Measurements from ENCODE around the gene ITFG2.
A peak's percentile ranks its signal among the peaks of the same experiment; 100 is the strongest.

ITFG2 gene

GRCh38 chr12:2832550-2833127, 20.2 kb downstream of the ITFG2 start:
- DNase-seq (ENCODE audit: low read depth): no peak

DNA sequence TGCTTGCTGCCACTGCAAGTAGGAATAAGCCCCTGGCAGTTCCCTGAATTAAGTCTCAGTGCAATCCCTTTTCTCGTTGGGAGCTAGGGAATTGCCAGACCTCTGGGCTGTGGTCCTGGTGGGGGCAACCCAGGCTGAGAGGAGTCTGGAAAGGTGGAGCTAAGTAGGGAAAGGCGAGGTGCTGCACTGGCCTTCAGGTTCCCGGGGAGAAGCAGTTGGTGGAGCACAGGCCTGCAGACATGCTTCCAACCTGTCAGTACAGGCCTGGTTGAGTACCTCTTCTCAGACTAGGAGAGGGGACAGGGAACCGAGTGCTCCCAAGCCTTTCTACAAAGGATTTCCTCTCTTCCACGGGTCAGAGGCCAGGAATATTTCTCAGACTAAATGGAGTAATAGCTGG, 20.9 kb downstream of the ITFG2 start:
- no peak for DNase-seq (ENCODE audit: low read depth)

DNA sequence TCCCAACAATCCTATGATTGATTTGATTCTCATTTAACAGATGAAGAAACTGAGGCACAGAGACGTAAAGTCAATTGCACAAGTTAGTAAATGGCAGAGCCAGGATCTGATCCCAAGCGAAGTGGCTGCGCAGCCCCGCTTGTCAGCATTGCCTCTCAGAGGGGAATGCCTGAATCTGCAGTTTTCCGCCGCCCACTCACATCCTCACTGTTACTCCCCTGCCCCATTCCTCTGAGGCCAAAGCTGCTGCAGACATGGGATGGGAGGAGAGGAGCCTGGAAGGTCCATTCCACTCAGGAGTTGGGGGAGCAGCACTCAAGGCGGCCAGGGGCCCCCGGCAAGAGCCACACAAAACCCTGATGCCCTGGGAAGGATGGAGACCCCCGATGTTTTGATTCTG, 21.3 kb downstream of the ITFG2 start:
- no peak for DNase-seq (ENCODE audit: low read depth)

- DNase-seq (ENCODE audit: low read depth): no peak
These were observed 22.4 kb downstream of the ITFG2 start, which contains the start of gene NRIP2 for GRCh38 chr12:2834581-2835491. Gene NRIP2 (minus strand): TSS chr12:2835035. CDS start chr12:2834983, 52 bp downstream.

- DNase-seq (ENCODE audit: low read depth): no peak
These were observed 23.4 kb downstream of the ITFG2 start for GRCh38 chr12:2835691-2836403.

- DNase-seq (ENCODE audit: low read depth): no peak
These were observed 24.1 kb downstream of the ITFG2 start for GRCh38 chr12:2836574-2836973.

DNA sequence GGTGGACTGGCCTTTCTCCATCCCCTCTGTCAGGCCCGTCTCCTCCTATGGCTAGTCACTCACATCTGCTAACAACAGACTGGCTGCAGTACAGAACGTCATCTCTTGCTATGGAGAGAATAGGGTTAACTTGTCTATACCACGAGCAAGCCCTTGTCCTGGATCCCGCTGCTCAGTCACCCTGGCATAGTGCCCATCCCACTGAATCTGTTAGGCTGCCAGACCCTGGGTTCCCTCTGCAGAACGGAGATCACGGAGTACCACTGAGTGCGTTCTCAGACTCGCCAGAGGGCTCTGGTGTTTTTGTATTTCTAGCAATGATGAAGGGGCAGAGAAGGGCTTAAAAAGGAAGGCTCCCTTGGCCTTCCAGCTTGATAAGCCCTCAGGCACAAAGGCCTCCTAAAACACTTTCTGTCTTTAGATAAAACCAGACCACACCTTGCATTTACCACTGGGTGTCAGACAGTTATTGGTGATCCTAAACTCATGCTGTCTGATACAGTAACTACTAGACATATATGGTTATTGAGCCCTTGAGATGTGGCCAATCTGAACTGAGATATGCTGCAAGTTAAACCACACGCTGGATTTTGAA, 28.7 kb downstream of the ITFG2 start:
- DNase-seq (ENCODE audit: low read depth): no peak

- no peak for DNase-seq (ENCODE audit: low read depth)
These were observed 30.5 kb downstream of the ITFG2 start for GRCh38 chr12:2842948-2843347.

DNA sequence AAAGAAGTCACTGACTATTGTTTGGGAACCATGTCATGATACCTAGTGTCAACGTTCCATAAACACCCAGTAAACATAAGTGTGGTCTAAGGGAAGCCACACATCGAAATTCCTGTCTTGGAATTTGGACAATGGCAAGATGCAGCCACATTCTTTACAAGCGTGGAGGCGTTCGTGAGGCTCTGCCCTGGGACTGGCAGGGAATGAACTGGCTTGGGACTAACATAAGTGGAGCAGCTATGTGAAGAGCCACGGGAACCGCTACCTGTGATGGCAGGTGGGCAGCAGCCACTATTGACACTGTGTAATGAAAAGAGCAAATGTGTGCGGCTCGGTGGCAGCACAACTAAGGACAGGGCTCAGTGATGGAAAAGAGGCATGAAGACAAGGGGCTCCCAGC, 32.3 kb downstream of the ITFG2 start:
- DNase-seq (ENCODE audit: low read depth): no peak

DNA sequence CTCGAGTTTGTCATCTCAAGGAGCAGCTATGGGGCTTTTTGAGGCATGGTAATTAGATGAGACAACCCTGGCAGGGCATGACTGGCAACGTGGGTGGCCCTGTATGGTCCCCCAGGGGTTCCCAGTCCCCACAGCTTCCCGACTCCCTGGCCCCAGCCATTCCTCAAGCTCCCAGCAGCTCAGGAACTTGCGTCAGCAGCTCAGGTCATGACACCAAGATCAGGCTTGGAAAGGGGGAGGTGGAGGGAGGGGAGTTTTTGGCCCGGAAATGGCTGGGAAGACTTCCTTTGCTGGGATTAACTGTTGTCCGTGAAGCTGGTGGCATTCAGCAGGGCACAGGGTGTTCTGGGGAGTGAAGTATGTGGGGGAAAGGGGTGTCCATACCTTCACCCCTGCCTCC, 32.8 kb downstream of the ITFG2 start:
- no peak for DNase-seq (ENCODE audit: low read depth)

DNA sequence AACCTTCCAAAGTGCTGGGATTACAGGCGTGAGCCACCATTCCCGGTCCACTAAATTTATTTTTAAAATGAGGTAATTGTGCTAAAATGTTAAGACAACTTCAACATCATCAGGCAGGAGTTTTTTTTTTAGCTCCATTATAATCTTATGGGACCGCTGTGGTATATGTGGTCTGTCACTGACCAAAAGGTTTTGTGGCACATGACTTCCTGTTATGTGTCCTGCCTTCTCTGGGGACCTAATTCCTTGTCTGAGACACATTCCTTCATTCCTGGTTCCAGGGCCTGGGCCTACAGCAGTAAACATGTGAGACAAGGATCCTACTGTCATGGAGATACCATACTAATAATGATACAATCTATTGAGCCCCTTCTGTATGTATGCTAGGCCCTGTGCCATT, 39.5 kb downstream of the ITFG2 start:
- no peak for DNase-seq (ENCODE audit: low read depth)

DNA sequence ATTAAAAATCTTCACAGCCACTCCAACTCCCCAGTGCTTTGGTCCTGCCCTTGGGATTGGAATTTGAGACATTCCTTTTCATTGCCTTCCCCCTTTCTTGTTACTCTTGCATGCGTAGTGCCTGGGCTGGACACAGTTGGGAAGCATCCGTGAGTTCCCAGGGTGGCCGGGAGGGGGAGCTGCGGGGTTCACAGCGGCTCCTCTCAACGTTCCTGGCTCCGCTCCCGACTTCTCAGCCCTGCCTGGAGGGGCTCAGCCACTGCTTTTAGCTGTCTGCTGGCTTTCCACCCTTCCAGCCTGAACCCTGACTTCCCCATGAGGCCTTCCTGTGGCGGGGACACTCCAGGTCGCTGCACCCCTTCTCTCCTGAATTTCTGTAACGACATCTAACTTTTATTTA, 41.2 kb downstream of the ITFG2 start:
- peak; percentile 10 for DNase-seq (ENCODE audit: low read depth)

- DNase-seq (ENCODE audit: low read depth): no peak
These were observed 42.4 kb downstream of the ITFG2 start for GRCh38 chr12:2854669-2855453.

- no peak for DNase-seq (ENCODE audit: low read depth)
These were observed 43.1 kb downstream of the ITFG2 start for GRCh38 chr12:2855546-2855945.

DNA sequence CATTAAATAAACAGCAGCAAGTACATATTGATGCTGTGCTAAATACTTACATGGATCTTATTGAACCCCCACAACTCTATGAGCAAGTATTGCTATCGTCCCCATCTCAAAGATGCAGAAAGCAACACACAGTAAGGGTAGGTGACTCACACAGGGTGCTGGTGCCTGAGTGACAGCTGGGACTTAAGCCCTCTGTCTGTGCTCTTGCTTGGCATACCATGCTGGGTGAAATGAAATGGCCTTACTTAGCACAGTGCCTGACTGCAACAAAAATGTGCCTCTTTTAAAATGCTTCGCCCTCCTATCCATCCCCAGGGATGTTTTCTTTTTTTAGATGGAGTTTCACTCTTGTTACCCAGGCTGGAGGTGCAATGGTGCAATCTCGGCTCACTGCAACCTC, 43.6 kb downstream of the ITFG2 start:
- no peak for DNase-seq (ENCODE audit: low read depth)

DNA sequence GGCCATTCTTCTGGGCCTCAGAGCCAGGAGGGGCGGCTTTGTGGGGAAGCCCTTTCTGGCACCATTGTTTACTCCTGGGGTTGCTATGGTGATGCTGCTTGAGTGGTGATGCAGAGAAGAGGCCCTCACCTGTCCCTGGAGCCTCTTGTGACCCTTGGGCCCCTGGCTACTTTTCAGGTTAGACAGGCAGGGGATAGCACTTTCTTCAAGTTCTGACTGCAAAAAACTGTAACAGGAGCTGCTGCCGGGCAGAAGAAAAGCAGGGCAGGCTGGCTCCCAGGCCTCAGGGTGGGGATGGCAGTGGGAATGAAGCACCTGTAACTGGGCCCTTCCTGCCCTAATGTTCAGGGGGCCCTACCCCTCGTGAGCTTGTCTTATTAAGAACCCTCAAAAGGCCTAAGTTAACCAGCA, 44.6 kb downstream of the ITFG2 start, which contains the start of gene TEX52:
TEX52 (minus strand) TSS at position 19 of the 411 bp plus-strand sequence; CDS start at position 6, 13 bp downstream.
- DNase-seq (ENCODE audit: low read depth): no peak

GRCh38 chr12:2857576-2857975, 45.1 kb downstream of the ITFG2 start:
- no peak for DNase-seq (ENCODE audit: low read depth)

- DNase-seq (ENCODE audit: low read depth): no peak
These were observed 45.9 kb downstream of the ITFG2 start for GRCh38 chr12:2858334-2858733.

- DNase-seq (ENCODE audit: low read depth): no peak
These were observed 46.5 kb downstream of the ITFG2 start for GRCh38 chr12:2858944-2859421.

GRCh38 chr12:2860170-2860569, 47.7 kb downstream of the ITFG2 start:
- DNase-seq (ENCODE audit: low read depth): no peak

- DNase-seq (ENCODE audit: low read depth): no peak
These were observed 50.4 kb downstream of the ITFG2 start for GRCh38 chr12:2862876-2863275.

Measured in activated gamma-delta T cell treated with anti-CD3 and anti-CD28 coated beads, Interleukin-2, amount 50 U/mL, for 16 hours (primary cell).